GM18867 (cell line): ENCODE measurements around the gene GRIK1.

ENCODE experiments used
- ATAC-seq: cut with Tn5 transposase; IDR thresholded peaks from one replicate; pipeline ENCODE4 v1.9.1; 2021; ENCODE audit warnings: mild to moderate bottlenecking, moderate library complexity; ENCODE audit not compliant: unreplicated experiment

GRIK1 gene

DNA sequence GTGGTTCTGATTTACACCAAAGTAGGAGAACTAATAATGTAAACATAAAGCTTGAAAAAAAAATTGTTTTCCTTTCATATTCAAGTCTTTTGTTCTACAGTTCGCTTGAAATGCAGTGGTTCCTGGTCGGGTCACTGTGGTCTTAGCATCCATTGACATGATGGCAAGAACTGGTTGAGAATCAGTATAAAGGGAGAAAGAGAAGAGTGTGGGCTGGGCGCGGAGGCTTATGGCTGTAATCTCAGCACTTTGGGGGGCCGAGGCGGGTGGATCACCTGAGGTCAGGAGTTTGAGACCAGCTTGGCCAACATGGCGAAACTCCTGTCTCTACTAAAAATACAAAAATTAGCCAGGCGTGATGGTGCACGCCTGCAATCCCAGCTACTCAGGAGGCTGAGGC, 390.2 kb downstream of the GRIK1 start:
- no peak for ATAC-seq

DNA sequence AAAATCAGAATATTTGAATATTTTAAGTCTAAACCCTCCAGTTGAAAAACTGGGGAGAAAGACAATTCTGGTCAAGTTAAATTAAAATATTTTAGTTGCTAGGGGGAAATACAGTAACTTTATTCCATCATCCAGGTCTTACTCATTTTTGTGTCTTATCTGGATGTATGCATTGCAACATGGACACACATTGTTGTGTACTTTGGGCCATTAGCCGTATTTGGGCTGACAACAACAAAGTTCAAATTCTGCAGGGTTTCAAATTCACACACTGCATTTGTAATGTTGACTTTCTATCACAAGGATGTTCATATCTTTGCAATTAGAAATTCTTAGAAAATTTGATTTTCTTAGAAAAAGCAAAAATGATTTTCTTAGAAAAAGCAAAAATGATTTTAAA, 391.8 kb downstream of the GRIK1 start:
- no peak for ATAC-seq

GRCh38 chr21:29546071-29546470, 393.7 kb downstream of the GRIK1 start:
- ATAC-seq: no peak

DNA sequence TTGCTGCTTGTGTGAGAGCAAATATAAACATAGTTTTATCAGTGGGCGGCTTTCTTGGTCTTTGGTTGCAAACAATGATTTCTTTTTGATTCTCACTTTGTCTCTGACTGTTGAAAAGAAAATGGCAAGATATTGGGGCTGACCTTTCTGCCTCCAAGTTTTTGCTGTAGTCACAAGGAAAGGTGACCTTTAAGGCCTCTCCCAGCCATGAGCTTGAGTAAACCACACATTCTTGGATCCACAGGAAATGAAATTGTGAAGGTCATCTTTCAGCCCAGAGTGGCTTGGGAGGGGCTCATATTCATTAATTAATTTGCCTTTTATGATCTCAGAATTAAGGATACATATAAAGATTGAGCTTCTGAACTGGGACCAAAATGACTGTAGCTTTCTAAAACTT, 399.5 kb downstream of the GRIK1 start:
- ATAC-seq: no peak

DNA sequence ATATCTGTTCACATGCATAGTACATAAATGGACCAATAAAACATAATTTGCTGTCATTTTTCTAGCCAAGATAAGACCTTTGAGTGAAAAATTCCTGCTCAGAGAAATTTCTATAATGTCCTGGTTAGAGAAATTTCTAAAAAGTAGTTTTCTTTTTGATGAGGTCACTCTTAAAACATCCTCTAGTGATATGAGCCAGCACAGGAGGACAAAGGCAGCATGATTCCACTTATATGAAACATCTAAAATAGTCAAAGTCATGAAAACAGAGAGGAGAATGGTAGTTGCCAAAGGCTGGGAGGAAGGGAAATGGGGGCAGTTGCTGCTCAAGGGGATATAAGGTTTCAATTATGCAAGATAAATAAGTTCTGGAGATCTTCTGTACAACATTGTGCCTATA, 401.7 kb downstream of the GRIK1 start:
- no peak for ATAC-seq

GRCh38 chr21:29534448-29534847, 405.3 kb downstream of the GRIK1 start:
- ATAC-seq: no peak

- no peak for ATAC-seq
Observed at GRCh38 chr21:29529139-29529538, 410.7 kb downstream of the GRIK1 start.

GRCh38 chr21:29526545-29526944, 413.3 kb downstream of the GRIK1 start:
- no peak for ATAC-seq

- no peak for ATAC-seq
Observed at GRCh38 chr21:29524055-29524454, 415.7 kb downstream of the GRIK1 start.

GRCh38 chr21:29523646-29524045, 416.1 kb downstream of the GRIK1 start:
- ATAC-seq: no peak

- no peak for ATAC-seq
Observed at GRCh38 chr21:29521872-29522271, 417.9 kb downstream of the GRIK1 start.

DNA sequence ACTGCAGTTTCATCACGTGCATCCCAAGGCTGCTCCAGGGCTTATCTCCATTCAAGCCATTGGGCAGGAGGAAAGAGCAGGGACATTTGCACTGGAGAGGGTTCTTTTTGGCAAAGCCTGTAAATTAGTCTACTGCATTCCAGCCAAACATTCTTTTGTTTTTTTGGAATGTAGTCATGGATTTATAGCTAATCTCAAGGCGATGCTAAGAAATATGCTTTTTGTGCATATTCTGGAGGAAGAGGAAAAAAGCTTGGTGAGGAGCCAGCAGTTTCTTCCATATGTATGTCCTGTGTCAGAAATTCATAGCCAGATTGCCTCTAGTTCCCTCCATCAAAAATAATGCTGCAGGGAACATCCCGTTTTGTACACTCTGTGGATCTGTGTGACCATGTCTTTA, 419.6 kb downstream of the GRIK1 start:
- ATAC-seq: no peak

GRCh38 chr21:29514652-29515247, 425.0 kb downstream of the GRIK1 start:
- ATAC-seq: no peak

GRCh38 chr21:29513535-29513934, 426.3 kb downstream of the GRIK1 start:
- no peak for ATAC-seq

GRCh38 chr21:29511096-29511495, 428.7 kb downstream of the GRIK1 start:
- ATAC-seq: no peak

GRCh38 chr21:29509121-29509520, 430.7 kb downstream of the GRIK1 start:
- no peak for ATAC-seq

DNA sequence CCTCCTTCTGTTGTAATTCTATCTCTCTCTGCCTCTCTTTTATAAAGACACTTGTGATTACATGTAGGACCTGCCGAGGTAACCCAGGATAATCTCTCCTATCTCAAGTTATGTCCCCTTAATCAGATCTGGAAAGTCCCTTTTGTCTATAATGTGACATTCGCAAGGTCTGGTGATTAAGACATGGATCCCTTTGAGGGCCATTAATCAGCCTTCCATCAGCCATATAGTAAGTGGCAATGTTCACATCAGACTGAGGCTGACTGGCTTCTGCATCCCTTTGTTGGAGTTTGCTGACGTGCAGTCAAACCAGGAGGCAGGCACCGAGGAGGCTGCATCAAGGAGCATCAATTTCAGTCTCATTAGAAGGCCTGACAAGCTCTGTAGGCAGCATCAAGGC, 431.5 kb downstream of the GRIK1 start:
- ATAC-seq: no peak

DNA sequence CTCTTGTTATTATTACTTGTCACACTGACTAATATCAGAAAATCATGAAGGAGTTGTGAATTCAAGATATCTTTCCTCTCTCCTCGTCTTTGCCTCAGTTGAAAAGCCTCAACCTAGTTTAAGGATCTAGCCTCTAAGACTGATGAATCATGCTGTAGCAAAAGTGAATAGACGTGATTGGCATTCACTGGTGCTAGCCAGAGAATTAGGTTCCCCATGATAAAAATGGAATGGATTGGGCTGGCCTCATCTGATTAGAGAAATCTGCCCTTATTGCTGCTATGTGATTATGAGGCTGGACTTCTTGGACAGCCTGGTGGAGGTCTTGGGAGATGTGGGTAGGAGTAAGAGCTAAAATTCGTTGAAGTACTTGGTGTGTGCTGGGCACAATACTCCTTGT, 432.8 kb downstream of the GRIK1 start:
- no peak for ATAC-seq

DNA sequence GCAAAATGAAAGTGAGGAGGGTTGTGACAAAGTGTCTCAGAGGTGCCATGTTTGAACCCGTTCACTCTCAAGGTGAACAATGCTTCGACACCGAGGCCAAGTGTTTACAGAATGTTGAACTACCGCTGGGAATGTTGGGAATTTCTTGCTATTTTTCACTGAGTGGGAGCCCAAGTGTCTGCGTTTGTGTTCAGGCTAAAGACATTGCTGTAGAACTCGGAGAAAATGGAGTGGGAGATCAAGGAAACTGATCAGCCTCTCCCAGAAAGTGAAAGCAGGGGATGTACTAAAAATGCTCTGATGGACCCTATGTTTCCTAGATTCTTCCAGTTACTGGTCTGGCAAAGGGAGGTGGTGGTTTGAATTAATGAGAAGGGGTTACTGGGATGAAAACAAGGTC, 433.6 kb downstream of the GRIK1 start:
- no peak for ATAC-seq

- ATAC-seq: no peak
Observed at GRCh38 chr21:29504751-29505321, 435.0 kb downstream of the GRIK1 start.

- ATAC-seq: no peak
Observed at GRCh38 chr21:29501451-29501850, 438.3 kb downstream of the GRIK1 start.

GRCh38 chr21:29499734-29500343, 440.0 kb downstream of the GRIK1 start:
- no peak for ATAC-seq

GRCh38 chr21:29499229-29499628, 440.6 kb downstream of the GRIK1 start:
- no peak for ATAC-seq
